ENCODE results near the gene UGGT1. TPM values are rescaled to one million over a fixed set of nuclear protein-coding genes. Genes with fewer than 3 reads are reported as not detected.

The UGGT1 gene
- total and polyA plus RNA-seq, 8 donors = 6.9 to 38.8 (median 32.1) TPM

- Histone ChIP-seq H3K4me3 (no peak overlapping the region), H3K36me3 (peaks cover 0 to 35% (median 11%) of the 10 kb centered on the region in 3 donors), H3K4me1 (peaks cover 0 to 1% (median under 1%) of the 10 kb centered on the region in 3 donors), H3K27ac (no peak overlapping the region), H3K9me3 (no peaks in the 10 kb centered on the region), H3K27me3 (no peaks in the 10 kb centered on the region)
- intact Hi-C loops (cut with DNase I) = no loop called here
- FAIRE-seq (no peak), DNase-seq (no peak), ATAC-seq (no peak)
- TF ChIP-seq CTCF (IDR thresholded peaks at IDR 0.05) = no peak
- 77 to 92% methylated on average over 4 of the region's 4 CpGs for WGBS, 2 donors
Measured at GRCh38 chr2:128154225-128154624, 63.2 kb downstream of the UGGT1 start.

- intact Hi-C loops (cut with DNase I) = no loop called here
- DNase-seq (no peak), FAIRE-seq (no peak), ATAC-seq (no peak)
- Histone ChIP-seq H3K4me3 (no peak overlapping the region), H3K27me3 (no peaks in the 10 kb centered on the region), H3K4me1 (peaks cover 5 to 7% (median 5%) of the 10 kb centered on the region in 3 donors), H3K27ac (no peak overlapping the region), H3K9me3 (no peaks in the 10 kb centered on the region), H3K36me3 (peaks cover 0 to 35% (median 11%) of the 10 kb centered on the region in 3 donors)
- 92 to 93% methylated on average over 9 of the region's 9 CpGs for WGBS, 2 donors
- no peak for TF ChIP-seq CTCF (IDR thresholded peaks at IDR 0.05)
Measured at GRCh38 chr2:128155970-128156369, 65.0 kb downstream of the UGGT1 start.

- no peak for TF ChIP-seq CTCF (IDR thresholded peaks at IDR 0.05)
Measured at GRCh38 chr2:128156812-128157211, 65.8 kb downstream of the UGGT1 start.

GRCh38 chr2:128157644-128158043 lies 66.6 kb downstream of the UGGT1 start:
- 95 to 98% methylated on average over 3 of the region's 3 CpGs for WGBS, 2 donors
- no peak for DNase-seq
- TF ChIP-seq CTCF (IDR thresholded peaks at IDR 0.05) = no peak
- Histone ChIP-seq H3K4me3 (no peak overlapping the region), H3K9me3 (no peaks in the 10 kb centered on the region), H3K27me3 (no peaks in the 10 kb centered on the region), H3K4me1 (peaks cover 5 to 7% (median 5%) of the 10 kb centered on the region in 3 donors), H3K36me3 (peaks cover 0 to 29% (median 6%) of the 10 kb centered on the region in 3 donors), H3K27ac (no peak overlapping the region)
- FAIRE-seq = no peak
- no peak for ATAC-seq
- intact Hi-C loops (cut with DNase I) = no loop called here

More at GRCh38 chr2:128156812-128157211, 65.8 kb downstream of the UGGT1 start:
- no peaks in the 10 kb centered on the region for H3K27me3 ChIP-seq
- FAIRE-seq = no peak
- 86 to 93% methylated on average over 3 of the region's 3 CpGs for WGBS, 2 donors
- H3K9me3 ChIP-seq = no peaks in the 10 kb centered on the region
- no peak overlapping the region for H3K4me3 ChIP-seq
- peaks cover 0 to 31% (median 7%) of the 10 kb centered on the region in 3 donors for H3K36me3 ChIP-seq
- no peak for DNase-seq
- H3K27ac ChIP-seq = no peak overlapping the region
- intact Hi-C loops (cut with DNase I) = no loop called here
- H3K4me1 ChIP-seq = peaks cover 5 to 7% (median 5%) of the 10 kb centered on the region in 3 donors
- ATAC-seq = no peak

- Histone ChIP-seq H3K4me1 (peaks cover 5 to 7% (median 5%) of the 10 kb centered on the region in 3 donors), H3K36me3 (peaks cover 0 to 28% (median 6%) of the 10 kb centered on the region in 3 donors), H3K4me3 (no peak overlapping the region), H3K27me3 (no peaks in the 10 kb centered on the region), H3K27ac (no peak overlapping the region), H3K9me3 (no peaks in the 10 kb centered on the region)
- 92 to 95% methylated on average over 1 of the region's 1 CpG for WGBS, 2 donors
- FAIRE-seq (no peak), ATAC-seq (no peak), DNase-seq (no peak)
- intact Hi-C loops (cut with DNase I) = no loop called here
- TF ChIP-seq CTCF (IDR thresholded peaks at IDR 0.05) = no peak
Measured at GRCh38 chr2:128158176-128158575, 67.2 kb downstream of the UGGT1 start.

Data from pancreas (tissue), 10 donors.